ENCODE data around the gene RASGRF1.

RASGRF1 gene

DNA sequence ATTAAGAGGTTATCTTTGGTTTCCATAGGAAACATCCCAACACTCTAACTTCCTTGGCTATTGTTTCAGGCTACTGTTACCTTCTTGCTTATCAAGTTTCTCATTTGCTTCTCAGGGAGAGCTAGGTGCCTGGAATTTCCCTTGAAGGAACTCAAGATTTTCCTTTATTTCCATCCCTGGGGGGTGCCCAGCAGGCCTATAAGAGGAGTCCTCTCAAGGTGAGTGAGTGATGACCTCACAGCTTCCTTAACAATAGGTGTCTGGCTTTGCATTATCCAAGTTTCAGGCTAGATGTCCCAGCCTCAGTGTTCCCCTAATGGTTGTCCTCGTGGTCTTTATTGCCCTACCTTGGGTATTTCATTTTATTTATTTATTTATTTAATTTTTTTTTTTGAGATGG lies 133.6 kb downstream of the RASGRF1 start:
- DNase-seq (ENCODE audit: low read depth) = no peak

DNA sequence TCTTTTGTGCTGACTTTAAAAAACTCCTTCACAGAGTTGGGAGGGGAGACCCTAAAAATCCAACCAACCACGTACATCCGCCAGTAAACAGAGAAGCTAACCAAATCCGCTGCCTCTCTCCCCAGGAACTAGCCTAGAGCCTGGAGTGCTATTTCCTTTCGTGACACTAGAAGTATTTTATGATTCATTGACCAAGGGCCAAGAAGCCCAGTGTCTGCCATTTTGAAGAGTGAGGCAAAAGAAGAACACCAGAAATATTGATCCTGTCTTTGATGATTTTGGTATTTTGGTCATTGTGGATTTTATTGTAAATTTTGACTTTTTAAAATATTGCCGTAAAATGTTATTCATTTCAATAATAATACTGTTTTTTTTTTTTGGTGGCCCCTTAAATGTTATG lies 135.2 kb downstream of the RASGRF1 start:
- no peak for DNase-seq (ENCODE audit: low read depth)

DNA sequence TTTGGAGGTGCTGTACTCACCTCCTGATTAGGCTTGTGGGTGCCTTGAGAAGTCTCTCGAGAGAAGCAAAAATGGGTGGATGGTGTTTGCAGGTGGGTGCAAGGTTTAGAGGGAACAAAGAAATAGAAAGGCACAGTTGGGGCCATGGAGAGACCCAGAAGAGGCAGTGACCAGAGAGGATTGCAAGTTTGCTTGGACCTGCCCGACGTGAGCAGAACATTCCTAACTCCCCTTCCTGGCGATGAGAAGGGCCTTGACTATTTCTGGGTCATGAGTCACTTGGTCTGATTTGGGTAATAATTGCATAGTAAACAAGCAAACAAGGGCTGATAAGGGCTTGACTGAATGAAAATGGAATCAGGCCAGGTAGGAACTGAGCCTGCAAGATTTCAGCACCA lies 138.7 kb downstream of the RASGRF1 start:
- no peak for DNase-seq (ENCODE audit: low read depth)

- no peak for DNase-seq (ENCODE audit: low read depth)
Observed at GRCh38 chr15:78950902-78951840, 139.4 kb downstream of the RASGRF1 start.

DNA sequence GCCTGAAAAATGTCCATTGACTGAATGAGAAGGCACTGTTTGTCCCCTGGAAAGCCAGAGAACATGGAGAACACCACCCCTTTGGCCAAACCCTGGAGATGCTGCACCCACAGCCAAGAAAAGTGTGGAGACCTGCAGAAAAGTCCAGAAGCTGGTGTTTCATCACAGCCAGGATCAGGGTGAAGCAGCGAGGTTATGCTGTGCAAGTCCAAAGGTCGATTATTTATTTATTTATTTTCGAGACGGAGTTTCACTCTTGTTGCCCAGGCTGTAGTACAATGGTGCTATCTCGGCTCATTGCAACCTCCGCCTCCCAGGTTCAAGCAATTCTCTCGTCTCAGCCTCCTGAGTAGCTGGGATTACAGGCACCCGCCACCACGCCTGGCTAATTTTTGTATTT lies 140.2 kb downstream of the RASGRF1 start:
- DNase-seq (ENCODE audit: low read depth) = no peak

DNA sequence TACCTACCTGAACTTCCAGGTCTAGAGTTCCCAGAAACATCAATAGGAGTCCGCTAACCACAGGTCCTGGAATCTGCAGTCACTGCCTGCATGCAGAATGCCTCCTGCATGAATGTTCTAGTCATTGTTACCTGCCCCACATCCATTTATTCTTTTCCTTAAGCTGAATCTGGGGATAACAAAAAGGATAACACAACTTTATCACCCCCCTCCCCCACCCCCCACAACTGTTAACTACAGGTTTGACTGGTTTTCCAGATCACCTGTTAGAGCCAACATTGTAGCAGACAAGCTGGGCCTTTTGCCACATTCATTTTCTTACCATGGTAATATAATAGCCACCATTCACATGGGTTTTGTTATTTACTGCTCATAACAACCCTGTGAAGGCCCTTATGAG lies 141.1 kb downstream of the RASGRF1 start:
- no peak for DNase-seq (ENCODE audit: low read depth)

DNA sequence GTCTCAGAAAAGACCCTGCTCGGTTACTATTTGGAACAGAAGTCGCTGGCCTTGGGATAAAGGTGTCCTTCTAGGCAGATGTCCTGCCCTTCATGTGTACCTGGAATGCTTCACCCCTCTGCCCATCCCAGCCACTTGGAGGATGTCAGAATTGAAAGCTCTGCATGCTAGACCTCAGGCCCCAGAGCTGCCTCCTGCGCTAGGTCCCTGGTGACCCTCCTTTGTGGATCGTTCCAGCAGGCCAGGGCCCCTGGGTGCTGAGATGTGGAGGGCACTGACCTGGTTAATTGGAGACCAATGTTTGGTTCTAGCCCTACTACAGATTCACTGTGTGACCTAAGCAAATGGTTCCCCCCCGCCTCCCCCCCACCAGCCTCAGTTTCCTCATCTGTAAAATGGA lies 143.1 kb downstream of the RASGRF1 start:
- no peak for DNase-seq (ENCODE audit: low read depth)

DNA sequence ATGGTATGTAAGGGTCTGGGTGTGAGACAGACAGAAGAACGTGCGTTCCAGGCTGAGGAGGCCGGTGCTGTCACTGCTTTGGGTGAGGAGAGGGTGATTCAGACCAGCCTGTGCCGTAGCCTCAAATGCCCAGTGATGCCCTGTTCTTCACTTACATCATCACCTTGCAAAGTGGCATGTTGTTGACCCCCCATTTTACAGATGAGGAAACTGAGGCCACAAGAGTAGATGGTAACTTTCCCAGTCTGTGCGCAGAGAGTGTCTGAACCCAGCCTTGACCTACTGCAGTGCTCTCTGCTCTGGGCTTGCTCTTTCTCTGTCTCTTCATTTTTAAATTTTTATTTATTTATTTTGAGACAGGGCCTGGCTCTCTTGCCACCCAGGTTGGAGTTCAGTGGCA lies 144.1 kb downstream of the RASGRF1 start:
- no peak for DNase-seq (ENCODE audit: low read depth)

- peak; percentile 47 for DNase-seq (ENCODE audit: low read depth)
Observed at GRCh38 chr15:78944669-78945407, 145.7 kb downstream of the RASGRF1 start, which contains the start of gene CTSH. TSS of gene CTSH (minus strand) at chr15:78945046. CDS start at chr15:78944981, 65 bp downstream.

GRCh38 chr15:78944202-78944625 lies 146.4 kb downstream of the RASGRF1 start:
- DNase-seq (ENCODE audit: low read depth) = no peak

DNA sequence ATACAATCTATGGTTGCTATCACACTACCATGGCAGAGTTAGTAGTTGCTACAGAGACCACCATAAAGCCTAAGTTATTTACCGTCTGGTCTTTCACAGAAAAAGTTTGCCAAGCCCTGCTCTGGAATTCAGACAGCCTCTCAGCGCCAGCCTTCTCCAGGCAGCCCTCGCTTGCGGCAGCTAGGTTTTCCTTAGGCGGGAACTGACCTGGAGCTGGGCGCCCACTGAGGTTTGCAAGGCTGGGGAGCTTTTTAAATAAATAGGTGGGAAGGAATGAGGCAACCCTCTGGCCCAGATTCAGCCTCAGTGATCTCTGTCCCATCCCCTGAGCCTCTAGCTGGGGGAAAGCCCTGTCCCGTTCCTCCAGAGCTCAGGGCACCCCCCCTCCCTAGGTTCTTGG lies 146.9 kb downstream of the RASGRF1 start:
- DNase-seq (ENCODE audit: low read depth) = no peak

- DNase-seq (ENCODE audit: low read depth) = no peak
Observed at GRCh38 chr15:78942741-78943140, 147.8 kb downstream of the RASGRF1 start.

- no peak for DNase-seq (ENCODE audit: low read depth)
Observed at GRCh38 chr15:78938658-78939488, 151.7 kb downstream of the RASGRF1 start.

DNA sequence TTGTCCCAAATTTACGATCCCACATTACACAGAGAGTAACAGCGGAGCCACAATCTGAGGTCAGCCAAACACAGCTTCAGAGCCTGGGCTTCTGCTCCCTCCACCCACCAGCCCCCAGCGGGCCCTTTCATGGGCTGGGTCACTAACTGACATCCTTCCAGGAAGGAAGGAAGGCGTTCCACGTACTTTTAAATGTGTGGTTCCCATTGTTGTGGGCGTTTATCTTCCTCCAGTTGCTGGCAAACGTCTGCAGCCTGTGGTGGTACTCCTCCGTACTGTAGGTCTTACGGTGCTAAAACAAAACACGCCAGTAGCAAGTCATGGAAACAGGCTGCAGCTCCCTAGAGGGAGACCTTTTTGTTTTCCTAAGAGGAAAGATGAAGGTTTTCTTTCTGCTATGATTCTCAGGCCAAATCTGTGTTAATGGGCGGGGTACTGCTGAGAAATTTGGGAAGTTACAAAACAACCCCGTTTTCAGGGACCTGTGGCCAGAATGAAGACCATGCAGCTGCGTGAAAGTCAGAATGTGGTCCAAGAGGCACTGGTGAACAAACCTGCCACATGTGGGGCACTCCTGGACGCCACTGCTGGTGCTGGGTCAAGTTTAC lies 153.3 kb downstream of the RASGRF1 start:
- no peak for DNase-seq (ENCODE audit: low read depth)

GRCh38 chr15:78934655-78935023 lies 155.9 kb downstream of the RASGRF1 start:
- no peak for DNase-seq (ENCODE audit: low read depth)

- no peak for DNase-seq (ENCODE audit: low read depth)
Observed at GRCh38 chr15:78933823-78934654, 156.5 kb downstream of the RASGRF1 start.

DNA sequence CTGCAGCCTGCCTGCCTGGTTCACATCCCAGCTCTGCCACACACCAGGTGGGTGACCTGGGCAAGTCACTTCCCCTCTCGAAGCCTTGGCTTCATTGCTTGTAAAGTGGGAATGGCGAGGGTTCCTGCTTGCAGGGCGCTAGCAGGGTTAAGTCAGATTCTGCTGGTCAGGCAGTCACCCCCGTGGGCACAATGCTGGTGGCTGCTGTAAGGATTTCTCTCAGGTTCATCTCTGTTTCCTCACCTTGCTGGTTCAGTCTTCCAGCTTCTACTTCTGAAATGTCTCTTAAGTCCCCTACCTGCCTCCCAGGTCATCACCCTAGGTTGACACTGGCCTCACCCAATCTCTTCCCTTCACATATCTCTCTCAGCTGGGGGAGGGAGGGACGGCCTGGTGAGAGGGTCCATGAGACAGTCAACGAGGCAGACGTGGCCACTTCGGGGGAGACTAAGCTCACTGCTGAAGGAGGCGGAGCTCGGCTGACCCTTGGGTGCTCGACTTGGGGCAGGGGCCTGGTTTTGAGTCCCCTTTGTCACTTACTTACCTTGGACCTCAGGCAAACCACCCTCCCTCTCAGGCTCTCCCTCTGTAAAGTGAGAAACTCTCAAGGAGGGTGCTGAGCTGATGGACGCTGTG lies 157.3 kb downstream of the RASGRF1 start:
- DNase-seq (ENCODE audit: low read depth) = no peak

- no peak for DNase-seq (ENCODE audit: low read depth)
Observed at GRCh38 chr15:78932258-78932808, 158.2 kb downstream of the RASGRF1 start.

- no peak for DNase-seq (ENCODE audit: low read depth)
Observed at GRCh38 chr15:78931439-78932257, 158.9 kb downstream of the RASGRF1 start.
